SJCRH30 (cell line): ENCODE results near the gene B4GALNT3. TPM values are rescaled to one million over a fixed set of nuclear protein-coding genes. Genes with fewer than 3 reads are reported as not detected.

Source experiments
- DNase-seq, 2 experiments: peaks; one replicate each; pipeline ENCODE4 v3.0.0-alpha.2; 2015 to 2020
- H3K27ac ChIP-seq: fragments of 250-450 bp; sonication (Bioruptor Pico); 2 replicates; pipeline ENCODE4 v1.5.1; 2020; ENCODE audit warnings: mild to moderate bottlenecking, moderate library complexity
- H3K27me3 ChIP-seq: fragments of 250-450 bp; sonication (Bioruptor Pico); 2 replicates; pipeline ENCODE4 v1.5.1; 2020; ENCODE audit warnings: mild to moderate bottlenecking, moderate library complexity
- H3K36me3 ChIP-seq: fragments of 250-450 bp; sonication (Bioruptor Pico); 2 replicates; pipeline ENCODE4 v1.5.1; 2020; ENCODE audit warnings: mild to moderate bottlenecking, moderate library complexity
- H3K4me1 ChIP-seq: fragments of 250-450 bp; sonication (Bioruptor Pico); 2 replicates; pipeline ENCODE4 v1.5.1; 2020; ENCODE audit warnings: mild to moderate bottlenecking, moderate library complexity
- H3K4me3 ChIP-seq: fragments of 250-450 bp; sonication (Bioruptor Pico); 2 replicates; pipeline ENCODE4 v1.5.1; 2020; ENCODE audit warnings: mild to moderate bottlenecking, moderate library complexity
- H3K9me3 ChIP-seq: fragments of 250-450 bp; sonication (Bioruptor Pico); replicated peaks from 2 replicates; pipeline ENCODE4 v1.5.1; 2020; ENCODE audit warnings: mild to moderate bottlenecking, moderate library complexity
- total RNA-seq: library from RNA; depleted of rRNA; stranded (reverse); fragments of >200 nt; shearing (Covaris generic); gene quantifications from 2 replicates; pipeline ENCODE4 v1.2.3, GENCODE V29; 2014

The B4GALNT3 gene
- total RNA-seq, 1 experiment from 2014 or later, result 33.0 TPM

DNA sequence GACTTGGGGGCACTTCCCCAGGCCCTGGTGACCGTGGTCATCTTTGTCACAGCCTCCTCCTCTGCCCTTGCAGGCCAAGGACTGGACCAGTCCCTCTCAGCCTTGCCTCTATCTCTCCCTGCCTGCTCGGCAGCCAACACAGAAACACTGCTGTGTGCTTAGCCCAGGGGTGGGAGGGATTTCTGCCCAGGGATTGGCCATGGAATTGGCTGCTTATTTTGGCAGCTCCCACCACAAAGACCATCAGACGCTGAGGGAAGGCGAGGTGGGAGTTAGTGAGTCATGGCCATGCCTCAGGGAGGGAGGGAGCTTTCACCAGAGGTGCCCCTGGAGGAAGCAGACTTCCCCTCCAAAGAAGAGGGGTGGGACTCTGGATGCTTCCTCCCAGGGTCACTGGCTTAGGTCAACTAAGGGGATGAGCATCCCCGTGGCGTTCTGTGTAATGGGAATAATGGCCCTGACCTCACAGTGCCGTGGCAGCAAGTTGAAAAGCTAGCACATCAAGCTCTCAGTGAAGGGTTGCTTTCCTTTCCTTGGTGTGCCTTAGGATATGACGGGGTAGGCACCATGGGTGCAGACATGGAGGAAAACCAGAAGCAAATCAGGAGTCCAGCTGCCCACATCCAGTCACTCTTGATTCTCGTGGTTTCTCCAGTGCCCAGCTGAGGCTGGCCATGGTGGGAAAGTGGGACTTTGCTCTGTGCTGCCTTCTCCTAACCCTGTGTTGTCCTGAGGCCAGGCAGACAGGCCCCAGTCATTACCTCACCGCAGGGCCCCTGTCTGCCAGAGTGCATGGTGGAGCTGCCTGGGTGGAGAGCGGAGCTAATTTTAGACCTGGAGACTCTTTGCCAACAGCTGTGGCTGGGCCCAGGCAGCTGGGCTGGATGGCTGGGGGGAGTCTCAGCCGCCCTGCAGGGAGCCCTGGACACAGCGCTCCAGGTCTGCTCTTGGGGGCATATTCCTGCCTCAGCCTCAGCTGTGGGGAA, 21.4 kb downstream of the B4GALNT3 start:
- DNase-seq, result peak; percentile 96 to 97
- no peaks in the 10 kb centered on the region for H3K27me3 ChIP-seq
- peak overlapping the region; percentile 99 for H3K27ac ChIP-seq
- peak overlapping the region; percentile 30 for H3K4me3 ChIP-seq
- peaks cover 22% of the 10 kb centered on the region for H3K4me1 ChIP-seq
- no peaks in the 10 kb centered on the region for H3K9me3 ChIP-seq
- H3K36me3 ChIP-seq, result no peaks in the 10 kb centered on the region

DNA sequence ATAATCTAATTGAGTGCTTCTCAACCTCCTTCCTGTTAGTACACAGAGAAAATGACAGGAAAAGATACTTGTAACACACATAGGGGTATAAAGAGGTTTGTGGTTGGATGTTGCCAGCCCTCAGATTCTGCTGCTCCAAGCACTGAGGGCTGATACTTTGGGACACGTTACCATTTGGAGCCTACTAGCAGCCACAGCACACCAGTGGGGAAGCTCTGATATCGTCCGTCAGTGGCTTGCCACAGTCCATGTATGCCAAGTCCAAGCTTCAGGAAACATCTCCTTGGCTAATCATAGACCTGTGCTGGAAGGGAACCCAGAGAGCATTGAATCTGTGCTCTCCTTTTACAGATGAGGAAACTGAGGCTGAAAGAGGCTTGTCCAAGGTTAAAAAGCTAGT, 22.3 kb downstream of the B4GALNT3 start:
- peak overlapping the region; percentile 99 for H3K27ac ChIP-seq
- H3K4me3 ChIP-seq, result no peak overlapping the region
- no peaks in the 10 kb centered on the region for H3K9me3 ChIP-seq
- no peaks in the 10 kb centered on the region for H3K36me3 ChIP-seq
- peaks cover 22% of the 10 kb centered on the region for H3K4me1 ChIP-seq
- H3K27me3 ChIP-seq, result no peaks in the 10 kb centered on the region
- peak in 1 of 2 experiments; percentile 23 for DNase-seq

DNA sequence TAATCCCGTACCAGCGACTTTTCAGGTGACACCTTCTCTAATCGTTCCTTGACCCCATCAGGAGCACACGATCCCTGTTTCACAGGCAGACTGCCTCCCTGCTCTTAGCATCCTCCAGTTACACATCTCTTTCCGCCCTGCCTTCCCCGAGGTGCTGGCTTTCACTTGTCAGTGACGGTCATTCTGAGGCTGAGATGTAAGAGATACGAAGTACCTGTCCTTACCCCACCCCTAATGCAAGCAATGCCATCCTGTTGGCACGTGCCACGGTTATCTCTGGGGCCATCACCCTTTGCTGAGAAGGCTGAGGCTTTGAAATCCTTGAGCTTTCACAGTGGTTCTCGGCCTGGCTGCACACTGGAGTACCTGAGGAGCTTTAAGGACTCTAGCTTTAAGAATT, 24.4 kb downstream of the B4GALNT3 start:
- Histone ChIP-seq H3K4me1 (peaks cover 25% of the 10 kb centered on the region), H3K4me3 (no peak overlapping the region), H3K9me3 (0 out of 2 replicates have a peak, but pooled peaks cover 3% of the 10 kb centered on the region), H3K27ac (no peak overlapping the region), H3K27me3 (no peaks in the 10 kb centered on the region), H3K36me3 (no peaks in the 10 kb centered on the region)
- DNase-seq, result no peak

GRCh38 chr12:490260-490659, 30.5 kb downstream of the B4GALNT3 start:
- 0 out of 2 replicates have a peak, but pooled peaks cover 3% of the 10 kb centered on the region for H3K4me1 ChIP-seq
- H3K9me3 ChIP-seq, result peaks cover 6% of the 10 kb centered on the region; the same call in 1 of the 2 replicates
- H3K4me3 ChIP-seq, result no peak overlapping the region
- H3K27me3 ChIP-seq, result no peaks in the 10 kb centered on the region
- DNase-seq, result no peak
- no peak overlapping the region for H3K27ac ChIP-seq
- H3K36me3 ChIP-seq, result 0 out of 2 replicates have a peak, but pooled peaks cover 2% of the 10 kb centered on the region

DNA sequence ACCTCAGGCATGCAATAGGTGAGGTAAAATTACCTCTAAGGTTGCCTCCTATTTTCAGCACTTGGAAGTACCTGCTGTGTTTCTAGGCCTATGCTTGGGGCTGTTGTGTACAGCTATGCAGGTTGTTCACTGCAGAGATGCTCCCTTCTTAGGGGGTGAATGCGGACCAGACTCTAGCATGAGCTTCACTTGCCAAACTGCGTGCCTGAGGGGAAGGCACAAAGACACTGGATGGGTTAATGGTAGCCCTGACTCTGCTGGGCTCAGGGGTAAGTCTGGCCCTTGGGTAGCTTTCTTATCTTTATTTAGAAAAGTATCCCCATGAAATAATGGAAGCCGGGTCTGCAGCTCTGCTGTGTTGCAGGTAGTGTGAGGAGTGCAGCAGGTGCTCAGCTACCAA, 35.7 kb downstream of the B4GALNT3 start:
- Histone ChIP-seq H3K36me3 (0 out of 2 replicates have a peak, but pooled peaks cover 2% of the 10 kb centered on the region), H3K27me3 (no peaks in the 10 kb centered on the region), H3K4me3 (no peak overlapping the region), H3K4me1 (no peaks in the 10 kb centered on the region), H3K9me3 (no peaks in the 10 kb centered on the region; the same call in 1 of the 2 replicates), H3K27ac (no peak overlapping the region)
- no peak for DNase-seq

DNA sequence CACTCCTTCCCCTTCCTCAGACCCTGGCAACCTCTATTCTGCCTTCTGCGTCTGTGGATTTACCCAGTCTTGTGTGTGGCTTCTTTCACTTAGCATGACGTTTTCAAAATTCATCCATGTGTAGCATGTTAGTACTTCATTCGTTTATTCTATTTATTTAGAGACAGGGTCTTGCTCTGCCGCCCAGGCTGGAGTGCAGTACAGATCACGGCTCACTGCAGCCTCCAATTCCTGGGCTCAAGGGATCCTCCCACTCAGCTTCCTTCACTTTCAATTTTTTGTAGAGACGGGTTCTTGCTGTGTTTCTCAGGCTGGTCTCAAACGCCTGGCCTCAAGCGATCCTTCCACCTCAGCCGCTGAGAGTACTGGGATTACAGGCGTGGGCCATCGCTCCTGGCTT, 37.0 kb downstream of the B4GALNT3 start:
- DNase-seq, result no peak
- peaks cover 8% of the 10 kb centered on the region for H3K4me1 ChIP-seq
- no peaks in the 10 kb centered on the region; the same call in 1 of the 2 replicates for H3K9me3 ChIP-seq
- H3K4me3 ChIP-seq, result no peak overlapping the region
- no peaks in the 10 kb centered on the region for H3K27me3 ChIP-seq
- no peak overlapping the region for H3K27ac ChIP-seq
- H3K36me3 ChIP-seq, result 0 out of 2 replicates have a peak, but pooled peaks cover 2% of the 10 kb centered on the region

GRCh38 chr12:497501-498160, 37.9 kb downstream of the B4GALNT3 start:
- no peaks in the 10 kb centered on the region; the same call in 1 of the 2 replicates for H3K9me3 ChIP-seq
- H3K4me3 ChIP-seq, result no peak overlapping the region
- 0 out of 2 replicates have a peak, but pooled peaks cover 2% of the 10 kb centered on the region for H3K36me3 ChIP-seq
- no peak for DNase-seq
- peaks cover 15% of the 10 kb centered on the region for H3K4me1 ChIP-seq
- H3K27me3 ChIP-seq, result no peaks in the 10 kb centered on the region
- no peak overlapping the region for H3K27ac ChIP-seq

DNA sequence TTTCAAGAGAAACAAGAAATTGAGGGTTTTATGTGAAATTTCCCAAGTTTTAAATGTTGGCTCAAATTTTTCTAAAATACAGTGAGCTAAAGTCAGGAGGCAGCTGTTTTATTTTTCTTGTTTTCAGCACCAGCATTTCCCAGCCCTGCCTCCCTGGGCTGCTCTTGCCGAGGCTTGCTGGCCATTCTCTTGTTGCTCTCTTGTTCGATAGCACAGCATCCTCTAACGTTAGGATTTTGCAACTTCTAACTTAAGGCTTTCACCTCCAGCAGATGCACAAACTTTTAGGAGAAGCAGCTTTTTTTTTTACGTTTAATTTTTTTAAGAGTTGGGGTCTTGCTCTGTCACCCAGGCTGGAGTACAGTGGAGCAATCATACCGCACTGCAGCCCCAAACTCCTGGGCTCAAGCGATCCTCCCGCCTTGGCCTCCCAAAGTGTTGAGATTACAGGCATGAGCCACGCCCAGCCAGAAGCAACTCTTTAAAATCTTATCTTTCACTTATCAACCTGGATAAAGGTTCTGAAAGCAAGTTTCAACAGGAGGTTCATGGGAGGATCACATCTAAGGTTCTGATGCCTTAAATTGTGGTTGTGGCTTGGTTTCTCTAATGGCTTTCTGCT, 40.2 kb downstream of the B4GALNT3 start:
- H3K4me3 ChIP-seq, result no peak overlapping the region
- H3K4me1 ChIP-seq, result peaks cover 28% of the 10 kb centered on the region
- no peaks in the 10 kb centered on the region for H3K36me3 ChIP-seq
- no peaks in the 10 kb centered on the region for H3K27me3 ChIP-seq
- DNase-seq, result no peak
- H3K9me3 ChIP-seq, result no peaks in the 10 kb centered on the region
- H3K27ac ChIP-seq, result no peak overlapping the region

- Histone ChIP-seq H3K27me3 (no peaks in the 10 kb centered on the region), H3K27ac (peak overlapping the region; percentile 94), H3K9me3 (no peaks in the 10 kb centered on the region), H3K4me1 (peaks cover 28% of the 10 kb centered on the region), H3K36me3 (no peaks in the 10 kb centered on the region), H3K4me3 (peak overlapping the region; percentile 5; the same call in 1 of the 2 replicates)
- peak; percentile 98 to 99 for DNase-seq
Observed at GRCh38 chr12:501722-502447, 42.1 kb downstream of the B4GALNT3 start.

- peak overlapping the region; percentile 94 for H3K27ac ChIP-seq
Observed at GRCh38 chr12:503111-503761, 43.5 kb downstream of the B4GALNT3 start.

DNA sequence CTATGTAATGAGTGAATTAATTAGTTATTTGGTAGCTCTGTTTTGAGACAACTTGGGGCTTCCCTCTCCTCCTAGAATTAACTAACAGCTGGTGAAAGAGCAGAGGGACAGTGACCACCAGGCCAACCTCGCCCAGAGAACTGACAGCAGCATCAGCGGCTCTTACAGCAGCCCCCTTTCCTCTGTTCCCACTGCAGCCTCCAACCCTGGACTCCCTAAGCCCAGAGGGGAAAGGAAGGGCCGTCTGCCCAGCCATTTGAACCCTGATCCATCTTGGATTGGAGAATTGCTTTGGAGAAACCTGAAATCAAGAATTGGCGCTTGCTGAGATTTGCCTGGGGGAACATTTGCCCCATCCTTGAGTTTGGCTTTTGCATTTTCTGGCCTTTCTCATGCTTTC, 45.5 kb downstream of the B4GALNT3 start:
- Histone ChIP-seq H3K9me3 (no peaks in the 10 kb centered on the region), H3K36me3 (no peaks in the 10 kb centered on the region), H3K27ac (no peak overlapping the region), H3K4me3 (no peak overlapping the region), H3K4me1 (peaks cover 28% of the 10 kb centered on the region), H3K27me3 (no peaks in the 10 kb centered on the region)
- DNase-seq, result no peak

More at GRCh38 chr12:503111-503761, 43.5 kb downstream of the B4GALNT3 start:
- DNase-seq, result peak; percentile 72 to 88
- Histone ChIP-seq H3K9me3 (no peaks in the 10 kb centered on the region), H3K4me3 (peak overlapping the region; percentile 8; the same call in 1 of the 2 replicates), H3K4me1 (peaks cover 28% of the 10 kb centered on the region), H3K27me3 (no peaks in the 10 kb centered on the region), H3K36me3 (no peaks in the 10 kb centered on the region)

DNA sequence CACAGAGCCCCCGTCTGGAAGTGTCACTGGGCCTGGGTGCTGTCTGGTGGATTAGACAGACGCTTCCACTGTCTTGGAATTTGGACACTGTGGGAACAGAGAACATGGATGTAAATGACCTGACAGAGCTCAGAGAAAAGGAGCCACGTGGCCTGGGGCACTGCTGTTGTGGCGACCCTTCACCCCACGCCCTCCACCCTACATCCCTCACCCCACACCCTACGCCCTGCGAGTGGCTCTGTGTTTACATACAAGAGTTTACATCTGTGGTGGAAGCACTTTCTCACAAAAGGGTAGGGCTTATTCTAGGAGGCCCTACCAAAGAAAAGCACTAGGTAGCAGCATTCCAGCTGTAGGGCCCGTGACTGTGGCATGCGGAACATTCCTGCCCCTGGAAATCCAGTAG, 47.7 kb downstream of the B4GALNT3 start:
- H3K27me3 ChIP-seq, result no peaks in the 10 kb centered on the region
- no peak for DNase-seq

GRCh38 chr12:508145-508544, 48.4 kb downstream of the B4GALNT3 start:
- no peak overlapping the region for H3K4me3 ChIP-seq
- DNase-seq, result no peak
- H3K9me3 ChIP-seq, result no peaks in the 10 kb centered on the region

More for the DNA sequence above, 47.7 kb downstream of the B4GALNT3 start:
- Histone ChIP-seq H3K36me3 (no peaks in the 10 kb centered on the region), H3K4me3 (no peak overlapping the region), H3K27ac (no peak overlapping the region), H3K9me3 (no peaks in the 10 kb centered on the region), H3K4me1 (peaks cover 16% of the 10 kb centered on the region)

More at GRCh38 chr12:508145-508544, 48.4 kb downstream of the B4GALNT3 start:
- H3K4me1 ChIP-seq, result peaks cover 8% of the 10 kb centered on the region; the same call in 1 of the 2 replicates
- no peaks in the 10 kb centered on the region for H3K36me3 ChIP-seq
- no peak overlapping the region for H3K27ac ChIP-seq
- no peaks in the 10 kb centered on the region for H3K27me3 ChIP-seq
